ENCODE data around the gene MUC12.

DNA sequence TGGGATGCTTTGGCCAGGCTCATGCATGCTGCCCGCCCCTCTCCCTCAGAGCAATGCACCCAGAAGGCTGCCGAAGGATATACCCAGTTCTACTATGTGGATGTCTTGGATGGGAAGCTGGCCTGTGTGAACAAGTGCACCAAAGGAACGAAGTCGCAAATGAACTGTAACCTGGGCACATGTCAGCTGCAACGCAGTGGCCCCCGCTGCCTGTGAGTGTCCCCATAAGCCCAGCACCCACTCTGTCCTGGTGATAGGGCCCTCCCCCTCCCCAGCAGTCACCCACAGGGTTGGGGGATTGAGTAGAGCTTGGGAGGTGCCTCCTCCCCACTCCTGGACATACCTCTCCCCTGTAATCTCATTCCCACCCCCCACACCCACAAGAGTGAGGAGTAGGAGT is 43.6 kb downstream of the MUC12 start:
- TF ChIP-seq CTCF (IDR thresholded peaks at IDR 0.05) (no peak), POLR2A (IDR thresholded peaks at IDR 0.05) (no peak)
